GM23338 (cell line): ENCODE data around the gene BEST4. TPM values are rescaled to one million over a fixed set of nuclear protein-coding genes. Genes with fewer than 3 reads are reported as not detected.

Experiments
- ATAC-seq: fragments of 200-7000 bp; cut with Tn5 transposase; 3 replicates; pipeline ENCODE4 v1.9.1; 2020
- DNase-seq: peaks from one replicate; pipeline ENCODE4 v3.0.0-alpha.2; 2015; ENCODE audit warnings: low spot score
- H2AFZ ChIP-seq: fragments of 200-600 bp; sonication (generic); 2 replicates; pipeline ENCODE4 v1.8.0; 2016; ENCODE audit warnings: antibody characterized with exemption, mild to moderate bottlenecking, moderate library complexity
- H3F3A ChIP-seq: fragments of 200-600 bp; sonication (generic); replicated peaks from 2 replicates; pipeline ENCODE4 v1.8.0; 2017; ENCODE audit warnings: antibody characterized with exemption, mixed run types, low read depth
- H3K27ac ChIP-seq: fragments of 200-600 bp; sonication (generic); 2 replicates; pipeline ENCODE4 v1.6.1; 2016; ENCODE audit warnings: low read depth
- H3K27me3 ChIP-seq: fragments of 200-600 bp; sonication (generic); 2 replicates; pipeline ENCODE4 v1.8.0; 2016; ENCODE audit warnings: mild to moderate bottlenecking, mixed run types, moderate library complexity; ENCODE audit not compliant: insufficient read depth
- H3K36me3 ChIP-seq: fragments of 200-600 bp; sonication (generic); 2 replicates; pipeline ENCODE4 v1.8.0; 2016; ENCODE audit warnings: mild to moderate bottlenecking; ENCODE audit not compliant: insufficient read depth
- H3K4me1 ChIP-seq: fragments of 200-600 bp; sonication (generic); 2 replicates; pipeline ENCODE4 v1.8.0; 2016; ENCODE audit warnings: mild to moderate bottlenecking, moderate library complexity; ENCODE audit not compliant: insufficient read depth
- H3K4me2 ChIP-seq: fragments of 200-600 bp; sonication (generic); 2 replicates; pipeline ENCODE4 v1.7.1; 2017; ENCODE audit warnings: mixed run types
- H3K4me3 ChIP-seq: fragments of 200-600 bp; sonication (generic); 2 replicates; pipeline ENCODE4 v1.6.1; 2016; ENCODE audit warnings: mixed run types
- H3K79me2 ChIP-seq: fragments of 200-600 bp; sonication (generic); replicated peaks from 2 replicates; pipeline ENCODE4 v1.8.0; 2017; ENCODE audit warnings: mild to moderate bottlenecking; ENCODE audit not compliant: insufficient read depth
- H3K9me2 ChIP-seq: fragments of 200-600 bp; sonication (generic); 2 replicates; pipeline ENCODE4 v1.8.0; 2017; ENCODE audit not compliant: insufficient read depth
- H4K20me1 ChIP-seq: fragments of 200-600 bp; sonication (generic); replicated peaks from 2 replicates; pipeline ENCODE4 v1.8.0; 2017; ENCODE audit warnings: mild to moderate bottlenecking; ENCODE audit not compliant: insufficient read depth
- H3K27ac Mint-ChIP-seq: 2 replicates; pipeline ENCODE4 v1.8.0; 2020; ENCODE audit warnings: inconsistent platforms, mild to moderate bottlenecking, moderate library complexity, mixed read lengths
- H3K27me3 Mint-ChIP-seq: 3 replicates; pipeline ENCODE4 v1.8.0; 2022; ENCODE audit warnings: low read depth, mild to moderate bottlenecking, moderate library complexity, mixed read lengths, inconsistent platforms; ENCODE audit not compliant: insufficient read depth, poor library complexity
- H3K36me3 Mint-ChIP-seq: 3 replicates; pipeline ENCODE4 v1.8.0; 2021; ENCODE audit warnings: low read depth, mild to moderate bottlenecking, inconsistent platforms, moderate library complexity, mixed read lengths
- H3K4me1 Mint-ChIP-seq: 3 replicates; pipeline ENCODE4 v1.8.0; 2020; ENCODE audit warnings: mild to moderate bottlenecking, inconsistent platforms, mixed read lengths
- H3K4me3 Mint-ChIP-seq: 3 replicates; pipeline ENCODE4 v1.8.0; 2021; ENCODE audit warnings: moderate library complexity, mild to moderate bottlenecking, inconsistent platforms, mixed read lengths
- H3K9me3 Mint-ChIP-seq: 3 replicates; pipeline ENCODE4 v1.8.0; 2020; ENCODE audit warnings: moderate library complexity, mild to moderate bottlenecking, inconsistent platforms, mixed read lengths
- CREB1 ChIP-seq: fragments of 250-450 bp; sonication (Bioruptor Pico); IDR thresholded peaks from 2 replicates; pipeline ENCODE4 v1.5.0; 2020; ENCODE audit warnings: low read depth, mild to moderate bottlenecking, moderate library complexity
- ETS1 ChIP-seq: IDR thresholded peaks from 2 replicates; pipeline ENCODE4 v1.6.1; 2016; ENCODE audit warnings: antibody characterized with exemption
- EZH2 ChIP-seq: fragments of 200-600 bp; sonication (generic); IDR thresholded peaks from one replicate; pipeline ENCODE4 v1.8.0; 2017; ENCODE audit warnings: antibody characterized with exemption, mild to moderate bottlenecking, low read depth; ENCODE audit not compliant: unreplicated experiment
- EZH2phosphoT487 ChIP-seq: fragments of 200-600 bp; sonication (generic); IDR thresholded peaks from one replicate; pipeline ENCODE4 v1.8.1; 2018; ENCODE audit warnings: antibody characterized with exemption; ENCODE audit not compliant: unreplicated experiment
- JUNB ChIP-seq: IDR thresholded peaks from one replicate; pipeline ENCODE4 v1.6.1; 2016; ENCODE audit warnings: antibody characterized with exemption; ENCODE audit not compliant: unreplicated experiment
- NANOG ChIP-seq: IDR thresholded peaks from 2 replicates; pipeline ENCODE4 v1.6.1; 2016; ENCODE audit warnings: antibody characterized with exemption, borderline replicate concordance
- POLR2AphosphoS5 ChIP-seq: IDR thresholded peaks from 2 replicates; pipeline ENCODE4 v1.6.1; 2016; ENCODE audit warnings: antibody characterized with exemption, low read depth
- STAT1 ChIP-seq: IDR thresholded peaks from one replicate; pipeline ENCODE4 v1.6.1; 2016; ENCODE audit warnings: antibody characterized with exemption; ENCODE audit not compliant: unreplicated experiment
- ZNF114 ChIP-seq: fragments of 250-450 bp; sonication (Bioruptor Pico); IDR thresholded peaks from 2 replicates; pipeline ENCODE4 v1.5.0; 2020; ENCODE audit warnings: mild to moderate bottlenecking, moderate library complexity
- ZNF331 ChIP-seq: fragments of 250-450 bp; sonication (Bioruptor Pico); IDR thresholded peaks from 2 replicates; pipeline ENCODE4 v1.5.0; 2020; ENCODE audit warnings: low read depth, mild to moderate bottlenecking, moderate library complexity
- ZNF462 ChIP-seq: fragments of 250-450 bp; sonication (Bioruptor Pico); IDR thresholded peaks from 2 replicates; pipeline ENCODE4 v1.5.0; 2020; ENCODE audit warnings: mild to moderate bottlenecking, moderate library complexity
- polyA plus RNA-seq: library from polyadenylated mRNA; unstranded; fragments of >200 nt; fragmentation: Nextera tagmentation; extraction: Ambion mirVana; gene quantifications from 2 replicates; pipeline ENCODE4 v1.2.1, GENCODE V29; 2016
- total RNA-seq: library from RNA; depleted of rRNA; stranded (reverse); fragments of >200 nt; shearing (Covaris generic); gene quantifications from 2 replicates; pipeline ENCODE4 v1.2.3, GENCODE V29; 2014
- TF ChIP-seq, protein P1 (sequence below), 2 experiments: fragments of 200-600 bp in 1 of 2; sonication (generic) in 1 of 2; conservative IDR thresholded peaks; 2 replicates each; pipeline versions ENCODE4 v1.5.1 to v1.6.1; 2016 to 2017; ENCODE audit warnings: antibody characterized with exemption in 2 of 2, low read depth in 2 of 2, mild to moderate bottlenecking in 2 of 2, moderate library complexity in 1 of 2
- TF ChIP-seq, protein P2 (sequence below): IDR thresholded peaks from one replicate; pipeline ENCODE4 v1.6.1; 2018; ENCODE audit warnings: antibody characterized with exemption; ENCODE audit not compliant: unreplicated experiment

BEST4 gene
- total and polyA plus RNA-seq, 2 experiments from 2014 or later, result 0.63 to 1.6 TPM

DNA sequence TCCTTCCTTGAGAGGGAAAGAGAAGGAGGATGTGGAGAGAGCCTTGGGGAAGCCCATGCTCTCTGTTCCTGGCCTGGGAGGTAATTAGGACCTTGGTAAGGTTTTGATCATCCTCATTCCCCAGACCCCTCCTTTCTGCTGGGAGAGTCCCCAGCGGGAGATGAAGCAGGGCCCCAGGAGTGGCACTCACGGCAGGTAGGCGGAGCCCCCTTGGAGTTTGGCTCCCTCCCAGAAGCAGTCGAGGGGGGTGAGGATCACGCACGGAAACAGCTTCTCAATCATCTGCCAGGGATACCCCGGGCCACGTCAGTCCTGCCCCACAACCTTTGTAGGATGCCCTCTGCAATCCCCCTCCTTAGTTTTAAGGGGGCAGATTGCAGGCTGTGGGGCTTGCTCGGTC, 43.5 kb upstream of the BEST4 start:
- Histone ChIP-seq H3K27ac (no peak overlapping the region), H3K4me1 (no peaks in the 10 kb centered on the region), H3K27me3 (no peaks in the 10 kb centered on the region), H4K20me1 (no peaks in the 10 kb centered on the region), H3F3A (no peaks in the 10 kb centered on the region), H3K4me3 (no peak overlapping the region), H2AFZ (peak overlapping the region; percentile 78), H3K9me2 (no peaks in the 10 kb centered on the region), H3K36me3 (no peaks in the 10 kb centered on the region), H3K79me2 (no peaks in the 10 kb centered on the region), H3K4me2 (no peak overlapping the region)
- H3K36me3 Mint-ChIP-seq, result no peaks in the 10 kb centered on the region
- peaks cover 5% of the 10 kb centered on the region for H3K27me3 Mint-ChIP-seq
- DNase-seq, result no peak
- no peaks in the 10 kb centered on the region for H3K9me3 Mint-ChIP-seq
- H3K4me1 Mint-ChIP-seq, result peaks cover 15% of the 10 kb centered on the region
- TF ChIP-seq EZH2phosphoT487 (no peak), ETS1 (no peak), CREB1 (CRISPR knock-in tag) (no peak), EZH2 (no peak), JUNB (no peak), ZNF114 (CRISPR knock-in tag) (no peak), NANOG (no peak), ZNF462 (CRISPR knock-in tag) (no peak), STAT1 (no peak), ZNF331 (CRISPR knock-in tag) (no peak), POLR2AphosphoS5 (no peak)
- TF ChIP-seq, protein P1, sequence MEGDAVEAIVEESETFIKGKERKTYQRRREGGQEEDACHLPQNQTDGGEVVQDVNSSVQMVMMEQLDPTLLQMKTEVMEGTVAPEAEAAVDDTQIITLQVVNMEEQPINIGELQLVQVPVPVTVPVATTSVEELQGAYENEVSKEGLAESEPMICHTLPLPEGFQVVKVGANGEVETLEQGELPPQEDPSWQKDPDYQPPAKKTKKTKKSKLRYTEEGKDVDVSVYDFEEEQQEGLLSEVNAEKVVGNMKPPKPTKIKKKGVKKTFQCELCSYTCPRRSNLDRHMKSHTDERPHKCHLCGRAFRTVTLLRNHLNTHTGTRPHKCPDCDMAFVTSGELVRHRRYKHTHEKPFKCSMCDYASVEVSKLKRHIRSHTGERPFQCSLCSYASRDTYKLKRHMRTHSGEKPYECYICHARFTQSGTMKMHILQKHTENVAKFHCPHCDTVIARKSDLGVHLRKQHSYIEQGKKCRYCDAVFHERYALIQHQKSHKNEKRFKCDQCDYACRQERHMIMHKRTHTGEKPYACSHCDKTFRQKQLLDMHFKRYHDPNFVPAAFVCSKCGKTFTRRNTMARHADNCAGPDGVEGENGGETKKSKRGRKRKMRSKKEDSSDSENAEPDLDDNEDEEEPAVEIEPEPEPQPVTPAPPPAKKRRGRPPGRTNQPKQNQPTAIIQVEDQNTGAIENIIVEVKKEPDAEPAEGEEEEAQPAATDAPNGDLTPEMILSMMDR (conservative IDR thresholded peaks at IDR 0.05; ENCODE audit: low read depth in 2 of 2), result no peak
- TF ChIP-seq, protein P2, sequence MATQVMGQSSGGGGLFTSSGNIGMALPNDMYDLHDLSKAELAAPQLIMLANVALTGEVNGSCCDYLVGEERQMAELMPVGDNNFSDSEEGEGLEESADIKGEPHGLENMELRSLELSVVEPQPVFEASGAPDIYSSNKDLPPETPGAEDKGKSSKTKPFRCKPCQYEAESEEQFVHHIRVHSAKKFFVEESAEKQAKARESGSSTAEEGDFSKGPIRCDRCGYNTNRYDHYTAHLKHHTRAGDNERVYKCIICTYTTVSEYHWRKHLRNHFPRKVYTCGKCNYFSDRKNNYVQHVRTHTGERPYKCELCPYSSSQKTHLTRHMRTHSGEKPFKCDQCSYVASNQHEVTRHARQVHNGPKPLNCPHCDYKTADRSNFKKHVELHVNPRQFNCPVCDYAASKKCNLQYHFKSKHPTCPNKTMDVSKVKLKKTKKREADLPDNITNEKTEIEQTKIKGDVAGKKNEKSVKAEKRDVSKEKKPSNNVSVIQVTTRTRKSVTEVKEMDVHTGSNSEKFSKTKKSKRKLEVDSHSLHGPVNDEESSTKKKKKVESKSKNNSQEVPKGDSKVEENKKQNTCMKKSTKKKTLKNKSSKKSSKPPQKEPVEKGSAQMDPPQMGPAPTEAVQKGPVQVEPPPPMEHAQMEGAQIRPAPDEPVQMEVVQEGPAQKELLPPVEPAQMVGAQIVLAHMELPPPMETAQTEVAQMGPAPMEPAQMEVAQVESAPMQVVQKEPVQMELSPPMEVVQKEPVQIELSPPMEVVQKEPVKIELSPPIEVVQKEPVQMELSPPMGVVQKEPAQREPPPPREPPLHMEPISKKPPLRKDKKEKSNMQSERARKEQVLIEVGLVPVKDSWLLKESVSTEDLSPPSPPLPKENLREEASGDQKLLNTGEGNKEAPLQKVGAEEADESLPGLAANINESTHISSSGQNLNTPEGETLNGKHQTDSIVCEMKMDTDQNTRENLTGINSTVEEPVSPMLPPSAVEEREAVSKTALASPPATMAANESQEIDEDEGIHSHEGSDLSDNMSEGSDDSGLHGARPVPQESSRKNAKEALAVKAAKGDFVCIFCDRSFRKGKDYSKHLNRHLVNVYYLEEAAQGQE, result no peak
- no peak for ATAC-seq
- no peak overlapping the region for H3K27ac Mint-ChIP-seq
- H3K4me3 Mint-ChIP-seq, result no peak overlapping the region
